Measurements from ENCODE around the gene KIAA1549.

The KIAA1549 gene

GRCh38 chr7:138974675-138975292 is 6.4 kb downstream of the KIAA1549 start:
- DNase-seq, result no peak

- DNase-seq, result no peak
Measured at GRCh38 chr7:138974103-138974502, 7.1 kb downstream of the KIAA1549 start.

- no peak for DNase-seq
Measured at GRCh38 chr7:138970952-138971351, 10.2 kb downstream of the KIAA1549 start.

GRCh38 chr7:138970446-138970845 is 10.7 kb downstream of the KIAA1549 start:
- DNase-seq, result no peak

- no peak for DNase-seq
Measured at GRCh38 chr7:138967159-138967558, 14.0 kb downstream of the KIAA1549 start.

- DNase-seq, result no peak
Measured at GRCh38 chr7:138964624-138965436, 16.4 kb downstream of the KIAA1549 start.

- no peak for DNase-seq
Measured at GRCh38 chr7:138963675-138964074, 17.5 kb downstream of the KIAA1549 start.

- no peak for DNase-seq
Measured at GRCh38 chr7:138962561-138963270, 18.5 kb downstream of the KIAA1549 start.

- DNase-seq, result no peak
Measured at GRCh38 chr7:138961159-138961558, 20.0 kb downstream of the KIAA1549 start.

- no peak for DNase-seq
Measured at GRCh38 chr7:138958391-138958956, 22.7 kb downstream of the KIAA1549 start.

GRCh38 chr7:138957753-138958390 is 23.3 kb downstream of the KIAA1549 start:
- no peak for DNase-seq

- DNase-seq, result no peak
Measured at GRCh38 chr7:138957217-138957616, 24.0 kb downstream of the KIAA1549 start.

GRCh38 chr7:138954545-138955475 is 26.4 kb downstream of the KIAA1549 start:
- DNase-seq, result no peak

GRCh38 chr7:138952791-138953190 is 28.4 kb downstream of the KIAA1549 start:
- DNase-seq, result no peak

- DNase-seq, result no peak
Measured at GRCh38 chr7:138951953-138952352, 29.2 kb downstream of the KIAA1549 start.

GRCh38 chr7:138949421-138950088 is 31.6 kb downstream of the KIAA1549 start:
- no peak for DNase-seq

GRCh38 chr7:138948403-138948802 is 32.8 kb downstream of the KIAA1549 start:
- DNase-seq, result no peak

GRCh38 chr7:138945821-138946220 is 35.4 kb downstream of the KIAA1549 start:
- DNase-seq, result no peak

GRCh38 chr7:138945154-138945553 is 36.0 kb downstream of the KIAA1549 start:
- no peak for DNase-seq

GRCh38 chr7:138944592-138944991 is 36.6 kb downstream of the KIAA1549 start:
- no peak for DNase-seq

GRCh38 chr7:138943061-138943460 is 38.1 kb downstream of the KIAA1549 start:
- no peak for DNase-seq

Measured in SW 1271 (cell line).